HepG2 (cell line): ENCODE results near the gene PRKCD. TPM values are rescaled to one million over a fixed set of nuclear protein-coding genes. Genes with fewer than 3 reads are reported as not detected.

Source experiments
- GATAD2A ChIP-seq: IDR thresholded peaks from 2 replicates; pipeline ENCODE4 v1.6.1; 2016
- KDM5B ChIP-seq: sonication (generic); formaldehyde crosslinking; IDR thresholded peaks from 2 replicates; pipeline ENCODE4 v1.4.0; 2020; ENCODE audit warnings: missing genetic modification reagents, mild to moderate bottlenecking, borderline replicate concordance
- RBM39 ChIP-seq: fragments of 200-400 bp; formaldehyde crosslinking; IDR thresholded peaks from one replicate; pipeline ENCODE4 v1.6.1; 2018; ENCODE audit warnings: antibody characterized with exemption, mild to moderate bottlenecking, low read depth, low read length; ENCODE audit not compliant: poor library complexity, severe bottlenecking
- RORA ChIP-seq: sonication (generic); formaldehyde crosslinking; IDR thresholded peaks from 2 replicates; pipeline ENCODE4 v1.5.0; 2020; ENCODE audit warnings: mild to moderate bottlenecking, missing genetic modification reagents, moderate library complexity
- SMYD3 ChIP-seq: sonication (generic); formaldehyde crosslinking; IDR thresholded peaks from 2 replicates; pipeline ENCODE4 v1.8.1; 2023; ENCODE audit warnings: mild to moderate bottlenecking, missing genetic modification reagents
- STAT6 ChIP-seq: sonication (generic); formaldehyde crosslinking; IDR thresholded peaks from 2 replicates; pipeline ENCODE4 v1.4.0; 2020; ENCODE audit warnings: missing genetic modification reagents, mild to moderate bottlenecking, borderline replicate concordance
- TFDP2 ChIP-seq: sonication (generic); formaldehyde crosslinking; IDR thresholded peaks from 2 replicates; pipeline ENCODE4 v1.4.0; 2020; ENCODE audit warnings: missing genetic modification reagents
- ZKSCAN1 ChIP-seq: fragments of 150-350 bp; IDR thresholded peaks from 2 replicates; pipeline ENCODE4 v1.6.1; 2014; ENCODE audit warnings: low read length
- ZMAT3 ChIP-seq: sonication (generic); formaldehyde crosslinking; conservative IDR thresholded peaks from 2 replicates; pipeline ENCODE4 v1.7.0; 2021; ENCODE audit warnings: missing genetic modification reagents
- ZNF124 ChIP-seq: sonication (generic); formaldehyde crosslinking; IDR thresholded peaks from 2 replicates; pipeline ENCODE4 v1.4.0; 2020; ENCODE audit warnings: missing genetic modification reagents
- ZSCAN12 ChIP-seq: sonication (generic); formaldehyde crosslinking; IDR thresholded peaks from 2 replicates; pipeline ENCODE4 v1.9.0; 2021; ENCODE audit warnings: mild to moderate bottlenecking, missing genetic modification reagents
- ZSCAN25 ChIP-seq: sonication (generic); formaldehyde crosslinking; IDR thresholded peaks from 2 replicates; pipeline ENCODE4 v1.8.0; 2022; ENCODE audit warnings: mild to moderate bottlenecking, missing genetic modification reagents
- ZSCAN29 ChIP-seq: sonication (generic); formaldehyde crosslinking; conservative IDR thresholded peaks from 2 replicates; pipeline ENCODE4 v1.4.0; 2020; ENCODE audit warnings: mild to moderate bottlenecking, missing genetic modification reagents
- polyA plus RNA-seq, 8 experiments: library from polyadenylated mRNA; depleted of rRNA in 3 of 8; stranded (reverse) in 7 of 8; unstranded in 1 of 8; fragments of >200 nt; fragmentation: Illumina TruSeq in 4 of 8; extraction: Trizol in 4 of 8; gene quantifications; 2 replicates each; pipeline versions ENCODE4 v1.2.1 to v1.2.3, GENCODE V29; 2011 to 2016; ENCODE audit warnings: low read depth in 4 of 8, missing spikeins in 1 of 8, mixed read lengths in 1 of 8; ENCODE audit not compliant: insufficient read depth in 1 of 8
- total RNA-seq, 5 experiments: library from RNA; depleted of rRNA; stranded (reverse); fragments of >200 nt; fragmentation: Illumina TruSeq; extraction: Trizol; gene quantifications; 2 replicates each; pipeline ENCODE4 v1.2.3, GENCODE V29; 2016; ENCODE audit warnings: low read depth in 1 of 5
- TF ChIP-seq, protein P1 (sequence below): sonication (generic); formaldehyde crosslinking; IDR thresholded peaks from 2 replicates; pipeline ENCODE4 v1.5.0; 2020; ENCODE audit warnings: mild to moderate bottlenecking, missing genetic modification reagents
- TF ChIP-seq, protein P2 (sequence below): sonication (generic); formaldehyde crosslinking; IDR thresholded peaks from 2 replicates; pipeline ENCODE4 v1.4.0; 2020; ENCODE audit warnings: missing genetic modification reagents, borderline replicate concordance
- TF ChIP-seq, protein P3 (sequence below): conservative IDR thresholded peaks from 2 replicates; pipeline ENCODE4 v1.6.1; 2018; ENCODE audit warnings: missing genetic modification reagents

PRKCD gene
- total and polyA plus RNA-seq, 2 of the 13 experiments (the other 11 are each of a cell fraction or from before 2014, with no cell fraction given), result 1.6 to 40.7 TPM

GRCh38 chr3:53195602-53196574 lies 34.9 kb downstream of the PRKCD start (continued):
- TF ChIP-seq, protein P1, sequence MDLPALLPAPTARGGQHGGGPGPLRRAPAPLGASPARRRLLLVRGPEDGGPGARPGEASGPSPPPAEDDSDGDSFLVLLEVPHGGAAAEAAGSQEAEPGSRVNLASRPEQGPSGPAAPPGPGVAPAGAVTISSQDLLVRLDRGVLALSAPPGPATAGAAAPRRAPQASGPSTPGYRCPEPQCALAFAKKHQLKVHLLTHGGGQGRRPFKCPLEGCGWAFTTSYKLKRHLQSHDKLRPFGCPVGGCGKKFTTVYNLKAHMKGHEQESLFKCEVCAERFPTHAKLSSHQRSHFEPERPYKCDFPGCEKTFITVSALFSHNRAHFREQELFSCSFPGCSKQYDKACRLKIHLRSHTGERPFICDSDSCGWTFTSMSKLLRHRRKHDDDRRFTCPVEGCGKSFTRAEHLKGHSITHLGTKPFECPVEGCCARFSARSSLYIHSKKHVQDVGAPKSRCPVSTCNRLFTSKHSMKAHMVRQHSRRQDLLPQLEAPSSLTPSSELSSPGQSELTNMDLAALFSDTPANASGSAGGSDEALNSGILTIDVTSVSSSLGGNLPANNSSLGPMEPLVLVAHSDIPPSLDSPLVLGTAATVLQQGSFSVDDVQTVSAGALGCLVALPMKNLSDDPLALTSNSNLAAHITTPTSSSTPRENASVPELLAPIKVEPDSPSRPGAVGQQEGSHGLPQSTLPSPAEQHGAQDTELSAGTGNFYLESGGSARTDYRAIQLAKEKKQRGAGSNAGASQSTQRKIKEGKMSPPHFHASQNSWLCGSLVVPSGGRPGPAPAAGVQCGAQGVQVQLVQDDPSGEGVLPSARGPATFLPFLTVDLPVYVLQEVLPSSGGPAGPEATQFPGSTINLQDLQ (CRISPR knock-in tag), result no peak
- TF ChIP-seq, protein P2, sequence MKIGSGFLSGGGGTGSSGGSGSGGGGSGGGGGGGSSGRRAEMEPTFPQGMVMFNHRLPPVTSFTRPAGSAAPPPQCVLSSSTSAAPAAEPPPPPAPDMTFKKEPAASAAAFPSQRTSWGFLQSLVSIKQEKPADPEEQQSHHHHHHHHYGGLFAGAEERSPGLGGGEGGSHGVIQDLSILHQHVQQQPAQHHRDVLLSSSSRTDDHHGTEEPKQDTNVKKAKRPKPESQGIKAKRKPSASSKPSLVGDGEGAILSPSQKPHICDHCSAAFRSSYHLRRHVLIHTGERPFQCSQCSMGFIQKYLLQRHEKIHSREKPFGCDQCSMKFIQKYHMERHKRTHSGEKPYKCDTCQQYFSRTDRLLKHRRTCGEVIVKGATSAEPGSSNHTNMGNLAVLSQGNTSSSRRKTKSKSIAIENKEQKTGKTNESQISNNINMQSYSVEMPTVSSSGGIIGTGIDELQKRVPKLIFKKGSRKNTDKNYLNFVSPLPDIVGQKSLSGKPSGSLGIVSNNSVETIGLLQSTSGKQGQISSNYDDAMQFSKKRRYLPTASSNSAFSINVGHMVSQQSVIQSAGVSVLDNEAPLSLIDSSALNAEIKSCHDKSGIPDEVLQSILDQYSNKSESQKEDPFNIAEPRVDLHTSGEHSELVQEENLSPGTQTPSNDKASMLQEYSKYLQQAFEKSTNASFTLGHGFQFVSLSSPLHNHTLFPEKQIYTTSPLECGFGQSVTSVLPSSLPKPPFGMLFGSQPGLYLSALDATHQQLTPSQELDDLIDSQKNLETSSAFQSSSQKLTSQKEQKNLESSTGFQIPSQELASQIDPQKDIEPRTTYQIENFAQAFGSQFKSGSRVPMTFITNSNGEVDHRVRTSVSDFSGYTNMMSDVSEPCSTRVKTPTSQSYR (CRISPR knock-in tag), result no peak
- TF ChIP-seq ZKSCAN1, result no peak
- no peak for TF ChIP-seq STAT6 (CRISPR knock-in tag)
- TF ChIP-seq ZSCAN25 (CRISPR knock-in tag), result no peak
- TF ChIP-seq, protein P3, sequence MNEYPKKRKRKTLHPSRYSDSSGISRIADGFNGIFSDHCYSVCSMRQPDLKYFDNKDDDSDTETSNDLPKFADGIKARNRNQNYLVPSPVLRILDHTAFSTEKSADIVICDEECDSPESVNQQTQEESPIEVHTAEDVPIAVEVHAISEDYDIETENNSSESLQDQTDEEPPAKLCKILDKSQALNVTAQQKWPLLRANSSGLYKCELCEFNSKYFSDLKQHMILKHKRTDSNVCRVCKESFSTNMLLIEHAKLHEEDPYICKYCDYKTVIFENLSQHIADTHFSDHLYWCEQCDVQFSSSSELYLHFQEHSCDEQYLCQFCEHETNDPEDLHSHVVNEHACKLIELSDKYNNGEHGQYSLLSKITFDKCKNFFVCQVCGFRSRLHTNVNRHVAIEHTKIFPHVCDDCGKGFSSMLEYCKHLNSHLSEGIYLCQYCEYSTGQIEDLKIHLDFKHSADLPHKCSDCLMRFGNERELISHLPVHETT (CRISPR knock-in tag), result no peak
- TF ChIP-seq SMYD3, result no peak
- TF ChIP-seq RBM39, result peak; percentile 30
- TF ChIP-seq TFDP2 (CRISPR knock-in tag), result no peak
- TF ChIP-seq GATAD2A (CRISPR knock-in tag), result peak; percentile 39; the same call in 1 of the 2 replicates
- TF ChIP-seq ZNF124 (CRISPR knock-in tag), result no peak
- TF ChIP-seq KDM5B (CRISPR knock-in tag), result peak; percentile 44; the same call in 1 of the 2 replicates
- TF ChIP-seq RORA (CRISPR knock-in tag), result no peak
- no peak for TF ChIP-seq ZMAT3 (CRISPR knock-in tag)
- TF ChIP-seq ZSCAN12, result no peak
- no peak for TF ChIP-seq ZSCAN29 (CRISPR knock-in tag)
